Measurements from ENCODE around the gene ADH5. TPM values are rescaled to one million over a fixed set of nuclear protein-coding genes. Genes with fewer than 3 reads are reported as not detected.
"Not testable (repeated sequence)": the region's sequence is repeated elsewhere in the genome, so short reads cannot be mapped to it uniquely, and the experiment has no call there.

The ADH5 gene
- total and polyA plus RNA-seq, 10 of the 15 experiments (the other 5 are each of a cell fraction or from before 2014, with no cell fraction given) = 48.5 to 159 (median 95.3) TPM

- BruUV-seq (replicated peaks) = no TSS peak
- no peak overlapping the region for H3K4me3 ChIP-seq
- CTCF ChIA-PET = interaction anchor here (0.9 to 1.3 kb wide), 3 partner anchors 31 to 84 kb away, joined by 3 to 4 read pairs (median 3); no protein-coding TSS in a partner anchor
- H3K79me2 ChIP-seq (ENCODE audit: control insufficient read depth, insufficient read depth, low read length) = peaks cover 26% of the 10 kb centered on the region
- H3K36me3 ChIP-seq (ENCODE audit: control insufficient read depth in 2 of 2, insufficient read depth in 2 of 2, low read length in 1 of 2) = peaks cover 4 to 5% of the 10 kb centered on the region in 2 experiments; a peak in 2 of 4 replicates
- RAD21 ChIA-PET (ENCODE audit: unreplicated experiment) = interaction anchor here (1.2 kb wide), 1 partner anchor 31 kb away, joined by 3 read pairs; no protein-coding TSS in a partner anchor
- SMC1A ChIA-PET (ENCODE audit: uncharacterized antibody, unreplicated experiment) = interaction anchor here (0.9 to 1.9 kb wide), 3 partner anchors 10 to 380 kb away, joined by 4 read pairs; no protein-coding TSS in a partner anchor
- no peaks in the 10 kb centered on the region for H3K27me3 ChIP-seq (replicated peaks in 1 of 2; ENCODE audit: control insufficient read depth in 2 of 2, insufficient read depth in 2 of 2, low read length in 1 of 2)
- no peak overlapping the region for H3K27ac ChIP-seq (ENCODE audit: control insufficient read depth, insufficient read depth)
- H3K4me2 ChIP-seq (ENCODE audit: control insufficient read depth, insufficient read depth) = no peak overlapping the region
- intact Hi-C loops (cut with micrococcal nuclease; ENCODE audit: unreplicated experiment) (no loop called here), in situ Hi-C loops (cut with MboI) (no loop called here)
- no peak overlapping the region for H2AFZ ChIP-seq (ENCODE audit: control insufficient read depth, low read depth, low read length)
- no peaks in the 10 kb centered on the region for H4K20me1 ChIP-seq (ENCODE audit: control insufficient read depth, insufficient read depth)
- 88% methylated on average over 7 of the region's 7 CpGs for WGBS (ENCODE audit: insufficient coverage, insufficient replicate concordance, low lambda C conversion rate, missing lambda C conversion rate)
- H3K4me1 ChIP-seq (ENCODE audit: control insufficient read depth, insufficient read depth, low read length) = peaks cover 4% of the 10 kb centered on the region; the same call in 1 of the 2 replicates
- FAIRE-seq (no peak), DNase-seq (ENCODE audit: low read depth, low spot score) (no peak), ATAC-seq (peak; percentile 29; the same call in 2 of the 3 replicates)
- H3K9me3 ChIP-seq (replicated peaks; ENCODE audit: control insufficient read depth, insufficient read depth, low read length) = peaks cover 16% of the 10 kb centered on the region
- POLR2A ChIA-PET = interaction anchor here (0.6 to 1.4 kb wide), 2 partner anchors 16 to 22 kb away, joined by 3 to 5 read pairs; no protein-coding TSS in a partner anchor
- no peak for TF ChIP-seq ATF3 (IDR thresholded peaks at IDR 0.05; ENCODE audit: borderline replicate concordance, extremely low read depth, low read depth, low read length)
- TF ChIP-seq TBL1XR1 (IDR thresholded peaks at IDR 0.05; ENCODE audit: low read depth, low read length) = no peak
- TF ChIP-seq USF2 (IDR thresholded peaks at IDR 0.05; ENCODE audit: borderline replicate concordance, low read depth, low read length) = no peak
- no peak for TF ChIP-seq BHLHE40 (IDR thresholded peaks at IDR 0.05; ENCODE audit: borderline replicate concordance in 1 of 2, low read depth in 2 of 2, low read length in 1 of 2)
- no peak overlapping the region for H3K9ac ChIP-seq (ENCODE audit: control insufficient read depth, insufficient read depth, low read length)
These were observed 63.9 kb downstream of the ADH5 start for GRCh38 chr4:99024481-99025275.

DNA sequence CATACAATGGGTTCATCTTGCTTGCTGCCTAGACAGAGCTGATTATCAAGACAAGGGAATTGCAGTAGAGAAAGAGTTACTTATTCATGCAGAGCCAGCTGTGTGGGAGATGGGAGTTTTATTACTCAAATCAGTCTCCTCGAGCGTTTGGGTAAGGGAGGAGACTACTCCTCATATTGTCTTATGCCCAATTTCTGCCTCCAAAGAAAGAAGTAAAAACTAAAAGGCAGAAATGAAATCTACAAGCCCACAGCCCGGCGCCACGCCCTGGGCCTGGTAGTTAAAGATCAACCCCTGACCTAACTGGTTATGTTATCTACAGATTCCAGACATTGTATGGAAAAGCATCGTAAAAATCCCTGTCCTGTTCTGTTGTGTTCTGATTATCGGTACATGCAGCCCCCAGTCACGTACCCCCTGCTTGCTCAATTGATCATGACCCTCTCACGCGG is 64.8 kb downstream of the ADH5 start:
- 74% methylated on average over 10 of the region's 10 CpGs for WGBS (ENCODE audit: insufficient coverage, insufficient replicate concordance, low lambda C conversion rate, missing lambda C conversion rate)
- H3K4me1 ChIP-seq (ENCODE audit: control insufficient read depth, insufficient read depth, low read length) = not testable (repeated sequence)

More for the DNA sequence above, 64.8 kb downstream of the ADH5 start:
- ATAC-seq; intact Hi-C loops (cut with micrococcal nuclease; ENCODE audit: unreplicated experiment); BruUV-seq (replicated peaks); H3K4me3 ChIP-seq; H3K9ac ChIP-seq (ENCODE audit: control insufficient read depth, insufficient read depth, low read length); H3K27ac ChIP-seq (ENCODE audit: control insufficient read depth, insufficient read depth); H3K4me2 ChIP-seq (ENCODE audit: control insufficient read depth, insufficient read depth); FAIRE-seq; DNase-seq (ENCODE audit: low read depth, low spot score); POLR2A ChIA-PET; H3K36me3 ChIP-seq (ENCODE audit: control insufficient read depth in 2 of 2, insufficient read depth in 2 of 2, low read length in 1 of 2); H3K27me3 ChIP-seq (replicated peaks in 1 of 2; ENCODE audit: control insufficient read depth in 2 of 2, insufficient read depth in 2 of 2, low read length in 1 of 2); RAD21 ChIA-PET (ENCODE audit: unreplicated experiment); H2AFZ ChIP-seq (ENCODE audit: control insufficient read depth, low read depth, low read length); H4K20me1 ChIP-seq (ENCODE audit: control insufficient read depth, insufficient read depth); in situ Hi-C loops (cut with MboI): not testable (repeated sequence)
- H3K9me3 ChIP-seq (replicated peaks; ENCODE audit: control insufficient read depth, insufficient read depth, low read length) = peaks cover 16% of the 10 kb centered on the region
- ChIA-PET CTCF (interaction anchor here (0.6 kb wide), 1 partner anchor 15 kb away, joined by 3 read pairs; no protein-coding TSS in a partner anchor), SMC1A (ENCODE audit: uncharacterized antibody, unreplicated experiment) (interaction anchor here (1.3 kb wide), 1 partner anchor 9 kb away, joined by 4 read pairs; no protein-coding TSS in a partner anchor)
- H3K79me2 ChIP-seq (ENCODE audit: control insufficient read depth, insufficient read depth, low read length) = peaks cover 24% of the 10 kb centered on the region

Data from GM12878 (cell line).